GM18507 (cell line): ENCODE data around the gene ARHGAP42.
A peak's percentile ranks its signal among the peaks of the same experiment; 100 is the strongest.

Experiments used
- DNase-seq: peaks from one replicate; pipeline ENCODE4 v3.0.0; 2011; ENCODE audit warnings: low read depth; ENCODE audit not compliant: insufficient read length; ENCODE audit errors: extremely low spot score
- FAIRE-seq: peaks from 2 replicates; lab custom pipeline; 2011; peaks lifted over from hg19 to GRCh38; lab: Jason Lieb, UNC

Gene ARHGAP42

GRCh38 chr11:100929377-100929776, 242.3 kb downstream of the ARHGAP42 start:
- FAIRE-seq = no peak

GRCh38 chr11:100930185-100930778, 243.2 kb downstream of the ARHGAP42 start:
- FAIRE-seq = peak; percentile 79
- no peak for DNase-seq

More at GRCh38 chr11:100929377-100929776, 242.3 kb downstream of the ARHGAP42 start:
- no peak for DNase-seq

GRCh38 chr11:100932474-100933100, 245.5 kb downstream of the ARHGAP42 start:
- DNase-seq (no peak), FAIRE-seq (no peak)

- DNase-seq = no peak
- no peak for FAIRE-seq
Measured at GRCh38 chr11:100936781-100937180, 249.7 kb downstream of the ARHGAP42 start.

GRCh38 chr11:100939571-100939970, 252.5 kb downstream of the ARHGAP42 start:
- no peak for FAIRE-seq
- DNase-seq = no peak

GRCh38 chr11:100940111-100940510, 253.0 kb downstream of the ARHGAP42 start:
- FAIRE-seq (no peak), DNase-seq (no peak)

GRCh38 chr11:100941033-100941432, 253.9 kb downstream of the ARHGAP42 start:
- FAIRE-seq (no peak), DNase-seq (no peak)

- DNase-seq (no peak), FAIRE-seq (no peak)
Measured at GRCh38 chr11:100942016-100942415, 254.9 kb downstream of the ARHGAP42 start.

GRCh38 chr11:100948936-100949335, 261.8 kb downstream of the ARHGAP42 start:
- no peak for DNase-seq
- no peak for FAIRE-seq

- FAIRE-seq = no peak
Measured at GRCh38 chr11:100949443-100949842, 262.4 kb downstream of the ARHGAP42 start.

GRCh38 chr11:100955318-100955717, 268.2 kb downstream of the ARHGAP42 start:
- no peak for DNase-seq
- no peak for FAIRE-seq

More at GRCh38 chr11:100949443-100949842, 262.4 kb downstream of the ARHGAP42 start:
- no peak for DNase-seq

GRCh38 chr11:100956351-100956750, 269.3 kb downstream of the ARHGAP42 start:
- FAIRE-seq (no peak), DNase-seq (no peak)

GRCh38 chr11:100957499-100957898, 270.4 kb downstream of the ARHGAP42 start:
- DNase-seq = no peak
- no peak for FAIRE-seq

- FAIRE-seq (no peak), DNase-seq (no peak)
Measured at GRCh38 chr11:100961633-100962032, 274.5 kb downstream of the ARHGAP42 start.

GRCh38 chr11:100963375-100963774, 276.3 kb downstream of the ARHGAP42 start:
- no peak for FAIRE-seq
- no peak for DNase-seq

GRCh38 chr11:100964435-100964834, 277.3 kb downstream of the ARHGAP42 start:
- DNase-seq (no peak), FAIRE-seq (no peak)

- DNase-seq (no peak), FAIRE-seq (no peak)
Measured at GRCh38 chr11:100965346-100965745, 278.3 kb downstream of the ARHGAP42 start.

GRCh38 chr11:100966366-100966765, 279.3 kb downstream of the ARHGAP42 start:
- DNase-seq (no peak), FAIRE-seq (no peak)

- FAIRE-seq = no peak
- DNase-seq = no peak
Measured at GRCh38 chr11:100969008-100969407, 281.9 kb downstream of the ARHGAP42 start.

GRCh38 chr11:100970283-100971164, 283.4 kb downstream of the ARHGAP42 start:
- no peak for FAIRE-seq

More at GRCh38 chr11:100970283-100971164, 283.4 kb downstream of the ARHGAP42 start:
- DNase-seq = no peak
